MCF 10A (cell line): Measurements from ENCODE around the gene PROK1. TPM values are rescaled to one million over a fixed set of nuclear protein-coding genes. Genes with fewer than 3 reads are reported as not detected.
"Not testable (repeated sequence)": the region's sequence is repeated elsewhere in the genome, so short reads cannot be mapped to it uniquely, and the experiment has no call there.

Experiments used
- BruUV-seq: library from RNA; stranded (reverse); fragments of 400-500 nt; replicated peaks from 2 replicates; lab custom pipeline; 2021; lab: Mats Ljungman, UMichigan
- CTCF ChIA-PET: fragments of 300-600 bp; sonication (Branson Sonifier 250); formaldehyde crosslinking; extraction: SDS; loops from one replicate; lab custom pipeline; 2021; ENCODE audit warnings: antibody characterized with exemption, inconsistent platforms; lab: Yijun Ruan, JAX
- POLR2A ChIA-PET: fragments of 300-600, 350-650 bp; sonication (Branson Sonifier 250); formaldehyde crosslinking; extraction: SDS; loops from one replicate; lab custom pipeline; 2020; ENCODE audit warnings: antibody characterized with exemption, inconsistent platforms; lab: Yijun Ruan, JAX
- DNase-seq: peaks from one replicate; pipeline ENCODE4 v3.0.0-alpha.2; 2018; ENCODE audit not compliant: unreplicated experiment
- H3K27ac Mint-ChIP-seq: one replicate; pipeline ENCODE4 v1.8.0; 2022; ENCODE audit warnings: mild to moderate bottlenecking, low read depth, mixed read lengths; ENCODE audit not compliant: unreplicated experiment
- H3K27me3 Mint-ChIP-seq: one replicate; pipeline ENCODE4 v1.8.0; 2022; ENCODE audit warnings: mixed read lengths; ENCODE audit not compliant: insufficient read depth, unreplicated experiment
- H3K36me3 Mint-ChIP-seq: one replicate; pipeline ENCODE4 v1.8.0; 2022; ENCODE audit warnings: mild to moderate bottlenecking, moderate library complexity, mixed read lengths; ENCODE audit not compliant: insufficient read depth, unreplicated experiment
- H3K4me1 Mint-ChIP-seq: one replicate; pipeline ENCODE4 v1.8.0; 2022; ENCODE audit warnings: mixed read lengths; ENCODE audit not compliant: insufficient read depth, unreplicated experiment
- H3K4me3 Mint-ChIP-seq: one replicate; pipeline ENCODE4 v1.8.0; 2022; ENCODE audit warnings: mild to moderate bottlenecking, moderate library complexity, mixed read lengths; ENCODE audit not compliant: unreplicated experiment
- H3K9me3 Mint-ChIP-seq: one replicate; pipeline ENCODE4 v1.8.0; 2022; ENCODE audit warnings: mixed read lengths; ENCODE audit not compliant: unreplicated experiment
- intact Hi-C: fragments of 100-400 bp; cut with micrococcal nuclease; formaldehyde crosslinking; loops from 2 replicates; pipeline ENCODE4 v1.14.1; 2022
- total RNA-seq: library from RNA; stranded (reverse); gene quantifications from 2 replicates; pipeline ENCODE4 v1.2.3, GENCODE V29; 2022
- TF ChIP-seq, protein P1 (sequence below): fragments of 200-600 bp; IDR thresholded peaks from one replicate; pipeline ENCODE4 v1.8.0; 2022; ENCODE audit warnings: antibody characterized with exemption, mild to moderate bottlenecking; ENCODE audit not compliant: unreplicated experiment

PROK1 gene
- total RNA-seq, 1 experiment from 2014 or later, result not detected

GRCh38 chr1:110436635-110437034, 14.3 kb upstream of the PROK1 start:
- Mint-ChIP-seq H3K4me3 (no peak overlapping the region), H3K36me3 (no peaks in the 10 kb centered on the region), H3K9me3 (no peaks in the 10 kb centered on the region), H3K27me3 (peaks cover 5% of the 10 kb centered on the region), H3K4me1 (peaks cover 32% of the 10 kb centered on the region), H3K27ac (no peak overlapping the region)
- TF ChIP-seq, protein P1, sequence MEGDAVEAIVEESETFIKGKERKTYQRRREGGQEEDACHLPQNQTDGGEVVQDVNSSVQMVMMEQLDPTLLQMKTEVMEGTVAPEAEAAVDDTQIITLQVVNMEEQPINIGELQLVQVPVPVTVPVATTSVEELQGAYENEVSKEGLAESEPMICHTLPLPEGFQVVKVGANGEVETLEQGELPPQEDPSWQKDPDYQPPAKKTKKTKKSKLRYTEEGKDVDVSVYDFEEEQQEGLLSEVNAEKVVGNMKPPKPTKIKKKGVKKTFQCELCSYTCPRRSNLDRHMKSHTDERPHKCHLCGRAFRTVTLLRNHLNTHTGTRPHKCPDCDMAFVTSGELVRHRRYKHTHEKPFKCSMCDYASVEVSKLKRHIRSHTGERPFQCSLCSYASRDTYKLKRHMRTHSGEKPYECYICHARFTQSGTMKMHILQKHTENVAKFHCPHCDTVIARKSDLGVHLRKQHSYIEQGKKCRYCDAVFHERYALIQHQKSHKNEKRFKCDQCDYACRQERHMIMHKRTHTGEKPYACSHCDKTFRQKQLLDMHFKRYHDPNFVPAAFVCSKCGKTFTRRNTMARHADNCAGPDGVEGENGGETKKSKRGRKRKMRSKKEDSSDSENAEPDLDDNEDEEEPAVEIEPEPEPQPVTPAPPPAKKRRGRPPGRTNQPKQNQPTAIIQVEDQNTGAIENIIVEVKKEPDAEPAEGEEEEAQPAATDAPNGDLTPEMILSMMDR, result no peak
- ChIA-PET CTCF (interaction anchor here (0.5 to 12.3 kb wide), 5 partner anchors 25 to 87 kb away, joined by 3 to 200 read pairs (median 30); partner anchors contain the start of gene LAMTOR5), POLR2A (interaction anchor here (0.6 to 1.4 kb wide), 2 partner anchors 13 to 94 kb away, joined by 3 read pairs; no protein-coding TSS in a partner anchor)
- DNase-seq, result no peak
- BruUV-seq, result no TSS peak
- intact Hi-C loops, result no loop called here

GRCh38 chr1:110437645-110438299, 13.2 kb upstream of the PROK1 start:
- H3K27me3 Mint-ChIP-seq, intact Hi-C loops, H3K27ac Mint-ChIP-seq, DNase-seq, H3K36me3 Mint-ChIP-seq, BruUV-seq, POLR2A ChIA-PET, H3K4me3 Mint-ChIP-seq, H3K9me3 Mint-ChIP-seq: not testable (repeated sequence)
- CTCF ChIA-PET, result interaction anchor here (1.0 to 12.3 kb wide), 4 partner anchors 7 to 27 kb away, joined by 3 to 200 read pairs (median 40); partner anchors contain the start of gene LAMTOR5
- peaks cover 37% of the 10 kb centered on the region for H3K4me1 Mint-ChIP-seq

- H3K27ac Mint-ChIP-seq, result no peak overlapping the region
- no TSS peak for BruUV-seq
- H3K4me3 Mint-ChIP-seq, result no peak overlapping the region
- intact Hi-C loops, result no loop called here
- no peaks in the 10 kb centered on the region for H3K36me3 Mint-ChIP-seq
- CTCF ChIA-PET, result interaction anchor here (0.6 to 12.3 kb wide), 6 partner anchors 8 to 559 kb away, joined by 3 to 200 read pairs (median 5); partner anchors contain the start of gene LAMTOR5
- TF ChIP-seq, protein P1, result no peak
- no peak for DNase-seq
- H3K9me3 Mint-ChIP-seq, result no peaks in the 10 kb centered on the region
- H3K27me3 Mint-ChIP-seq, result peaks cover 5% of the 10 kb centered on the region
- H3K4me1 Mint-ChIP-seq, result peaks cover 27% of the 10 kb centered on the region
- POLR2A ChIA-PET, result interaction anchor here (0.6 to 0.8 kb wide), 2 partner anchors 13 to 28 kb away, joined by 3 to 4 read pairs; no protein-coding TSS in a partner anchor
Measured at GRCh38 chr1:110438893-110439292, 12.1 kb upstream of the PROK1 start.

GRCh38 chr1:110439873-110440272, 11.1 kb upstream of the PROK1 start:
- Mint-ChIP-seq H3K4me1 (peaks cover 21% of the 10 kb centered on the region), H3K27me3 (peaks cover 11% of the 10 kb centered on the region)
- H3K27ac Mint-ChIP-seq, H3K4me3 Mint-ChIP-seq, BruUV-seq, intact Hi-C loops, DNase-seq, H3K36me3 Mint-ChIP-seq, H3K9me3 Mint-ChIP-seq: not testable (repeated sequence)
- CTCF ChIA-PET, result interaction anchor here (0.7 to 12.3 kb wide), 8 partner anchors 15 to 238 kb away, joined by 3 to 200 read pairs (median 5); partner anchors contain the start of gene LAMTOR5
- POLR2A ChIA-PET, result interaction anchor here (0.7 kb wide), 1 partner anchor 106 kb away, joined by 3 read pairs; no protein-coding TSS in a partner anchor

GRCh38 chr1:110440877-110441276, 10.1 kb upstream of the PROK1 start:
- Mint-ChIP-seq H3K36me3 (no peaks in the 10 kb centered on the region), H3K4me1 (peaks cover 21% of the 10 kb centered on the region), H3K27me3 (peaks cover 11% of the 10 kb centered on the region), H3K27ac (peak overlapping the region; percentile 65), H3K9me3 (no peaks in the 10 kb centered on the region), H3K4me3 (no peak overlapping the region)
- TF ChIP-seq, protein P1, result no peak
- intact Hi-C loops, result no loop called here
- ChIA-PET CTCF (interaction anchor here (0.6 to 8.5 kb wide), 14 partner anchors 12 to 239 kb away, joined by 3 to 59 read pairs (median 4); no protein-coding TSS in a partner anchor), POLR2A (interaction anchor here (0.7 to 2.4 kb wide), 6 partner anchors 10 to 55 kb away, joined by 3 to 6 read pairs (median 4); partner anchors contain the start of genes LAMTOR5 and PROK1)
- BruUV-seq, result no TSS peak
- peak; percentile 32 for DNase-seq
